Measurements from ENCODE around the gene SCRT2. TPM values are rescaled to one million over a fixed set of nuclear protein-coding genes. Genes with fewer than 3 reads are reported as not detected.

The SCRT2 gene
- total RNA-seq, 1 donor from 2014 or later = not detected

GRCh38 chr20:714453-714852 is 38.9 kb upstream of the SCRT2 start:
- no peaks in the 10 kb centered on the region for H3K36me3 ChIP-seq
- H3K79me2 ChIP-seq (ENCODE audit: low read depth) = no peaks in the 10 kb centered on the region
- no peak overlapping the region for H3K4me3 ChIP-seq
- H3K4me1 Mint-ChIP-seq = peaks cover 7% of the 10 kb centered on the region
- H3K27ac Mint-ChIP-seq = no peak overlapping the region
- no peak overlapping the region for H3K9ac ChIP-seq
- no peaks in the 10 kb centered on the region for H3K9me3 ChIP-seq (ENCODE audit: low read depth)
- H3K27me3 ChIP-seq = peaks cover 41% of the 10 kb centered on the region
- H3K4me1 ChIP-seq = peaks cover under 1% of the 10 kb centered on the region
- H4K20me1 ChIP-seq (ENCODE audit: low read depth) = no peaks in the 10 kb centered on the region
- no peaks in the 10 kb centered on the region for H3K36me3 Mint-ChIP-seq
- H3K4me2 ChIP-seq = no peak overlapping the region
- peaks cover 9% of the 10 kb centered on the region for H3K9me3 Mint-ChIP-seq
- H3K27me3 Mint-ChIP-seq (ENCODE audit: insufficient read depth, low read depth) = peaks cover 19% of the 10 kb centered on the region
- no peak overlapping the region for H2AFZ ChIP-seq (replicated peaks)
- no peak for TF ChIP-seq EZH2 (IDR thresholded peaks at IDR 0.05)
- no peak for TF ChIP-seq EZH2phosphoT487 (IDR thresholded peaks at IDR 0.05)
- no peak for TF ChIP-seq CTCF (IDR thresholded peaks at IDR 0.05)
- no peak for DNase-seq (ENCODE audit: low spot score)
- H3K4me3 Mint-ChIP-seq = no peak overlapping the region
- H3K27ac ChIP-seq = no peak overlapping the region
- H3F3A ChIP-seq (ENCODE audit: low read depth) = peaks cover 12% of the 10 kb centered on the region

GRCh38 chr20:711576-711975 is 36.0 kb upstream of the SCRT2 start:
- Histone ChIP-seq H3K9me3 (ENCODE audit: low read depth) (no peaks in the 10 kb centered on the region), H3K4me2 (no peak overlapping the region), H3K27me3 (peaks cover 55% of the 10 kb centered on the region), H3K4me1 (peaks cover 5% of the 10 kb centered on the region), H3K4me3 (no peak overlapping the region), H4K20me1 (ENCODE audit: low read depth) (no peaks in the 10 kb centered on the region), H3K79me2 (ENCODE audit: low read depth) (no peaks in the 10 kb centered on the region), H2AFZ (replicated peaks) (no peak overlapping the region), H3K9ac (no peak overlapping the region), H3K36me3 (no peaks in the 10 kb centered on the region), H3F3A (ENCODE audit: low read depth) (peaks cover 26% of the 10 kb centered on the region), H3K27ac (no peak overlapping the region)
- Mint-ChIP-seq H3K4me1 (peaks cover 19% of the 10 kb centered on the region), H3K36me3 (peaks cover 3% of the 10 kb centered on the region), H3K9me3 (peaks cover 20% of the 10 kb centered on the region), H3K27ac (no peak overlapping the region), H3K27me3 (ENCODE audit: insufficient read depth, low read depth) (peaks cover 30% of the 10 kb centered on the region), H3K4me3 (no peak overlapping the region)
- TF ChIP-seq CTCF (IDR thresholded peaks at IDR 0.05) = no peak
- TF ChIP-seq EZH2phosphoT487 (IDR thresholded peaks at IDR 0.05) = no peak
- no peak for TF ChIP-seq EZH2 (IDR thresholded peaks at IDR 0.05)
- no peak for DNase-seq (ENCODE audit: low spot score)

- peak overlapping the region; percentile 48 for H3K4me3 Mint-ChIP-seq
- no peak overlapping the region for H3K4me3 ChIP-seq
- DNase-seq (ENCODE audit: low spot score) = no peak
These were observed 35.3 kb upstream of the SCRT2 start for GRCh38 chr20:710780-711450.

More at GRCh38 chr20:710780-711450, 35.3 kb upstream of the SCRT2 start:
- no peaks in the 10 kb centered on the region for H3K36me3 ChIP-seq
- no peaks in the 10 kb centered on the region for H3K79me2 ChIP-seq (ENCODE audit: low read depth)
- Mint-ChIP-seq H3K27ac (no peak overlapping the region), H3K36me3 (peaks cover 3% of the 10 kb centered on the region), H3K9me3 (peaks cover 20% of the 10 kb centered on the region), H3K4me1 (peaks cover 19% of the 10 kb centered on the region), H3K27me3 (ENCODE audit: insufficient read depth, low read depth) (peaks cover 30% of the 10 kb centered on the region)
- no peaks in the 10 kb centered on the region for H4K20me1 ChIP-seq (ENCODE audit: low read depth)
- H3K9me3 ChIP-seq (ENCODE audit: low read depth) = no peaks in the 10 kb centered on the region
- no peak overlapping the region for H3K9ac ChIP-seq
- no peak overlapping the region for H2AFZ ChIP-seq (replicated peaks)
- peaks cover 49% of the 10 kb centered on the region for H3K27me3 ChIP-seq
- H3K4me1 ChIP-seq = peaks cover 5% of the 10 kb centered on the region
- H3K27ac ChIP-seq = no peak overlapping the region
- TF ChIP-seq EZH2phosphoT487 (IDR thresholded peaks at IDR 0.05) (no peak), EZH2 (IDR thresholded peaks at IDR 0.05) (no peak), CTCF (IDR thresholded peaks at IDR 0.05) (no peak)
- H3K4me2 ChIP-seq = no peak overlapping the region
- H3F3A ChIP-seq (ENCODE audit: low read depth) = peaks cover 26% of the 10 kb centered on the region

Measured in neural progenitor cell (in vitro differentiated cells).